Aorta (tissue), 5 donors: ENCODE results near the gene PTPA. TPM values are rescaled to one million over a fixed set of nuclear protein-coding genes. Genes with fewer than 3 reads are reported as not detected.
A peak's percentile ranks its signal among the peaks of the same experiment; 100 is the strongest.

Experiments
- ATAC-seq: fragments of 200-7000 bp; cut with Tn5 transposase; one replicate; pipeline ENCODE4 v1.9.1; 2022; ENCODE audit warnings: moderate library complexity; ENCODE audit not compliant: low FRiP score
- DNase-seq, 2 donors: peaks; one replicate each; pipeline ENCODE4 v3.0.0-alpha.2; 2020
- H3K27ac ChIP-seq, 2 donors: one replicate each; pipeline ENCODE4 v1.5.1; 2013; ENCODE audit warnings: low read length in 2 of 2, mild to moderate bottlenecking in 2 of 2, moderate library complexity in 2 of 2, control low read depth in 1 of 2, inconsistent platforms in 1 of 2, low read depth in 1 of 2
- H3K27me3 ChIP-seq, 2 donors: one replicate each; pipeline ENCODE4 v1.6.1; 2013; ENCODE audit warnings: control low read depth in 1 of 2, low read length in 1 of 2, mild to moderate bottlenecking in 1 of 2, moderate library complexity in 1 of 2; ENCODE audit not compliant: insufficient read depth in 2 of 2, control insufficient read depth in 1 of 2
- H3K36me3 ChIP-seq, 2 donors: one replicate each; pipeline ENCODE4 v1.6.1; 2013; ENCODE audit warnings: control low read depth in 1 of 2, low read length in 1 of 2, mild to moderate bottlenecking in 1 of 2; ENCODE audit not compliant: insufficient read depth in 2 of 2, control insufficient read depth in 1 of 2
- H3K4me1 ChIP-seq, 2 donors: one replicate each; pipeline ENCODE4 v1.6.1; 2013; ENCODE audit warnings: low read length in 2 of 2, control low read depth in 1 of 2, mild to moderate bottlenecking in 1 of 2, moderate library complexity in 1 of 2; ENCODE audit not compliant: insufficient read depth in 2 of 2, control insufficient read depth in 1 of 2
- H3K4me3 ChIP-seq, 2 donors: one replicate each; pipeline ENCODE4 v1.5.1; 2013; ENCODE audit warnings: low read length in 2 of 2, control low read depth in 1 of 2, mild to moderate bottlenecking in 1 of 2
- H3K9me3 ChIP-seq: one replicate; pipeline ENCODE4 v1.6.1; 2013; ENCODE audit warnings: mild to moderate bottlenecking, low read length; ENCODE audit not compliant: control insufficient read depth
- WGBS, 2 donors: extraction: QIAGEN DNeasy Blood & Tissue Kit; methylation state at CpG; one replicate each; pipeline ENCODE4 v1.1.7; 2013; 5-methylcytosine and 5-hydroxymethylcytosine counted together
- intact Hi-C, 2 donors: fragments of 100-400 bp; cut with DNase I; formaldehyde crosslinking; loops; one replicate each; pipeline versions ENCODE4 v1.14.2 to v1.15.0; 2022
- long read RNA-seq, 2 donors: library from polyadenylated mRNA; unstranded; transcript quantifications; one replicate each; pipeline ENCODE4 v2.0.0, GENCODE V29; 2020 to 2021
- polyA plus RNA-seq, 2 donors: library from polyadenylated mRNA; stranded (reverse); fragments of 200-250 nt; gene quantifications; one replicate each; pipeline ENCODE4 v1.2.3, GENCODE V29; 2013
- total RNA-seq, 2 donors: library from RNA; stranded (reverse); fragmentation: NEBNext Ultra II Directional; extraction: Animal tissue kit (Norgen Biotek cat#: 25700); gene quantifications; one replicate each; pipeline ENCODE4 v1.2.1, GENCODE V29; 2021
- donor health status: healthy with polysubstance abuse.
- donor health status: Bipolar disorder and iron deficiency.
- donor health status: DM: no; HTN: no; CAD: no.
- donor health status: DM: no; HTN: no; CAD: no.
- donor health status: DM: yes; HTN: yes; CAD: no.

Gene PTPA
- total RNA-seq (100 to 1,000 TPM in 1 of 2 donors, 10 to 100 TPM in 1; 80.3 to 156 TPM), polyA plus RNA-seq (10 to 100 TPM; 60.6 to 73.2 TPM)
- long read RNA-seq, donor 1, transcript PTPA-207 (10 exons, 2,737 nt), result major isoform, 41 of 203 reads
- long read RNA-seq, donor 1, transcript PTPA-216 (3 exons, 857 nt), result minor isoform, 24 of 203 reads
- long read RNA-seq, donor 1, transcript PTPA-213 (3 exons, 952 nt), result minor isoform, 30 of 203 reads
- long read RNA-seq, donor 1, transcript PTPA-214 (3 exons, 988 nt), result minor isoform, 26 of 203 reads
- long read RNA-seq, donor 1, partial matches to known transcripts, result 22 of 203 reads
- long read RNA-seq, donor 1, other reads (novel, unspliced or antisense), result 34 of 203 reads
- long read RNA-seq, donor 2, transcript PTPA-213 (3 exons, 952 nt), result minor isoform, 8 of 80 reads
- long read RNA-seq, donor 2, transcript PTPA-216 (3 exons, 857 nt), result major isoform, 15 of 80 reads
- long read RNA-seq, donor 2, transcript PTPA-207 (10 exons, 2,737 nt), result minor isoform, 11 of 80 reads
- long read RNA-seq, donor 2, transcript PTPA-214 (3 exons, 988 nt), result minor isoform, 7 of 80 reads
- long read RNA-seq, donor 2, partial matches to known transcripts, result 22 of 80 reads
- long read RNA-seq, donor 2, other reads (novel, unspliced or antisense), result 4 of 80 reads

- Histone ChIP-seq H3K4me3 (peak within 1 kb of the TSS; percentile 82 to 90), H3K27ac (peak within 1 kb of the TSS in 1 of 2 donors; percentile 94), H3K9me3 (no peaks in the 10 kb centered on the region), H3K36me3 (no peaks in the 10 kb centered on the region), H3K4me1 (no peaks in the 10 kb centered on the region), H3K27me3 (no peaks in the 10 kb centered on the region)
- DNase-seq (peak; percentile 99), ATAC-seq (peak; percentile 94)
- intact Hi-C loops, result loop anchor here in 1 of 2 donors (2.0 kb wide), 1 partner anchor 30 kb away; the partner anchor contains the start of gene DOLPP1
- WGBS, 2 donors, result 0 to 1% methylated on average over 71 to 77 of the region's 77 CpGs
Observed at GRCh38 chr9:129110740-129111527, at the start of gene PTPA, which contains the start of gene CRAT. Gene PTPA, plus strand, starts transcription at chr9:129111415. Its CDS starts 186 bp downstream, at chr9:129111601. Gene CRAT, minus strand, starts transcription at chr9:129110793. Its CDS starts 284 bp downstream, at chr9:129110509.

- Histone ChIP-seq H3K4me3 (no peak overlapping the region), H3K27me3 (no peaks in the 10 kb centered on the region), H3K36me3 (peaks cover 0 to 6% of the 10 kb centered on the region in 2 donors), H3K9me3 (no peaks in the 10 kb centered on the region), H3K4me1 (no peaks in the 10 kb centered on the region), H3K27ac (no peak overlapping the region)
- DNase-seq (no peak), ATAC-seq (no peak)
- 85 to 92% methylated on average over 9 of the region's 9 CpGs for WGBS, 2 donors
- intact Hi-C loops, result no loop called here
Observed at GRCh38 chr9:129063061-129063460, 48.2 kb upstream of the PTPA start.

GRCh38 chr9:129064499-129064908 is 46.7 kb upstream of the PTPA start:
- DNase-seq, result no peak
- peaks cover 0 to 4% of the 10 kb centered on the region in 2 donors for H3K36me3 ChIP-seq
- 96 to 98% methylated on average over 8 of the region's 8 CpGs for WGBS, 2 donors

GRCh38 chr9:129068110-129068509 is 43.1 kb upstream of the PTPA start:
- intact Hi-C loops, result no loop called here
- Histone ChIP-seq H3K27ac (no peak overlapping the region), H3K27me3 (no peaks in the 10 kb centered on the region), H3K4me3 (no peak overlapping the region), H3K9me3 (no peaks in the 10 kb centered on the region), H3K36me3 (peaks cover 0 to 2% of the 10 kb centered on the region in 2 donors), H3K4me1 (no peaks in the 10 kb centered on the region)
- no peak for ATAC-seq
- 90 to 91% methylated on average over 19 of the region's 19 CpGs for WGBS, 2 donors
- DNase-seq, result no peak

More at GRCh38 chr9:129064499-129064908, 46.7 kb upstream of the PTPA start:
- ATAC-seq, result no peak
- H3K27ac ChIP-seq, result no peak overlapping the region
- intact Hi-C loops, result no loop called here
- no peaks in the 10 kb centered on the region for H3K9me3 ChIP-seq
- no peak overlapping the region for H3K4me3 ChIP-seq
- H3K27me3 ChIP-seq, result no peaks in the 10 kb centered on the region
- no peaks in the 10 kb centered on the region for H3K4me1 ChIP-seq

- 80 to 88% methylated on average over 29 to 31 of the region's 31 CpGs for whole genome bisulfite sequencing, 2 donors
- Histone ChIP-seq H3K9me3 (no peaks in the 10 kb centered on the region), H3K36me3 (peaks cover 0 to 2% of the 10 kb centered on the region in 2 donors), H3K4me3 (no peak overlapping the region), H3K27ac (no peak overlapping the region), H3K4me1 (no peaks in the 10 kb centered on the region), H3K27me3 (no peaks in the 10 kb centered on the region)
- ATAC-seq, result peak; percentile 20
- peak in 1 of 2 donors; percentile 83 for DNase-seq
- intact Hi-C loops, result no loop called here
Observed at GRCh38 chr9:129068990-129069861, 42.0 kb upstream of the PTPA start.

GRCh38 chr9:129069862-129070641 is 41.2 kb upstream of the PTPA start:
- no peak for ATAC-seq
- 83 to 88% methylated on average over 26 of the region's 26 CpGs for WGBS, 2 donors
- no peak for DNase-seq
- intact Hi-C loops, result no loop called here
- Histone ChIP-seq H3K27ac (no peak overlapping the region), H3K36me3 (no peaks in the 10 kb centered on the region), H3K4me1 (no peaks in the 10 kb centered on the region), H3K27me3 (no peaks in the 10 kb centered on the region), H3K4me3 (no peak overlapping the region), H3K9me3 (no peaks in the 10 kb centered on the region)

- H3K27me3 ChIP-seq, result no peaks in the 10 kb centered on the region
- H3K4me3 ChIP-seq, result no peak overlapping the region
- peak; percentile 30 for ATAC-seq
- no peaks in the 10 kb centered on the region for H3K4me1 ChIP-seq
- WGBS, 2 donors, result 70 to 74% methylated on average over 21 of the region's 21 CpGs
- no peaks in the 10 kb centered on the region for H3K36me3 ChIP-seq
- H3K27ac ChIP-seq, result no peak overlapping the region
- H3K9me3 ChIP-seq, result no peaks in the 10 kb centered on the region
- intact Hi-C loops, result no loop called here
- DNase-seq, result no peak
Observed at GRCh38 chr9:129070696-129071525, 40.3 kb upstream of the PTPA start.
